ENCODE measurements around the gene ARHGAP42.
"Not testable (repeated sequence)": the region's sequence is repeated elsewhere in the genome, so short reads cannot be mapped to it uniquely, and the experiment has no call there.

Gene ARHGAP42

DNA sequence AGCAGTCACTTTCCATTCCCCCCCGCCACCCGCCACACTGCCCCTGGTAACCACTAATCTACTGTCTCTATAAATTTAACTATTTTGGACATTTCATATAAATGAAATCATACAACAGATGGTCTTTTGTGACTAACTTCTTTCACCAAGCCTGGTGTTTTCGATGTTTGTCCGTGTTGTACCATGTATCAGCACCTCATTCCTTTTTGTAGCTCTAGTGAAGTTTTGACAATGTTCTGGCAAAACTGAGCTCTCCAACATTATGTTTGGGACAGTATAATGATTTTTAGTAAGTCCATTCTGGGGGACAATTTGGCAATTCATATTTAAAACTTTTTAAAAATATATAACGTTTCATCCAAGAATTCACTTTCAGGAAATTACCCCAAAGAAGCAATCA, 45.6 kb upstream of the ARHGAP42 start:
- TF ChIP-seq, protein P1, sequence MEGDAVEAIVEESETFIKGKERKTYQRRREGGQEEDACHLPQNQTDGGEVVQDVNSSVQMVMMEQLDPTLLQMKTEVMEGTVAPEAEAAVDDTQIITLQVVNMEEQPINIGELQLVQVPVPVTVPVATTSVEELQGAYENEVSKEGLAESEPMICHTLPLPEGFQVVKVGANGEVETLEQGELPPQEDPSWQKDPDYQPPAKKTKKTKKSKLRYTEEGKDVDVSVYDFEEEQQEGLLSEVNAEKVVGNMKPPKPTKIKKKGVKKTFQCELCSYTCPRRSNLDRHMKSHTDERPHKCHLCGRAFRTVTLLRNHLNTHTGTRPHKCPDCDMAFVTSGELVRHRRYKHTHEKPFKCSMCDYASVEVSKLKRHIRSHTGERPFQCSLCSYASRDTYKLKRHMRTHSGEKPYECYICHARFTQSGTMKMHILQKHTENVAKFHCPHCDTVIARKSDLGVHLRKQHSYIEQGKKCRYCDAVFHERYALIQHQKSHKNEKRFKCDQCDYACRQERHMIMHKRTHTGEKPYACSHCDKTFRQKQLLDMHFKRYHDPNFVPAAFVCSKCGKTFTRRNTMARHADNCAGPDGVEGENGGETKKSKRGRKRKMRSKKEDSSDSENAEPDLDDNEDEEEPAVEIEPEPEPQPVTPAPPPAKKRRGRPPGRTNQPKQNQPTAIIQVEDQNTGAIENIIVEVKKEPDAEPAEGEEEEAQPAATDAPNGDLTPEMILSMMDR (IDR thresholded peaks at IDR 0.05; ENCODE audit: control insufficient read depth, insufficient read depth, low read depth, low read length, missing control alignments) = no peak
- DNase-seq (ENCODE audit: low read depth) = no peak

GRCh38 chr11:100646545-100646944, 40.5 kb upstream of the ARHGAP42 start:
- TF ChIP-seq, protein P1 (IDR thresholded peaks at IDR 0.05; ENCODE audit: control insufficient read depth, insufficient read depth, low read depth, low read length, missing control alignments) = no peak
- no peak for DNase-seq (ENCODE audit: low read depth)
- no peak overlapping the region for H3K4me3 ChIP-seq (ENCODE audit: control insufficient read depth, low read depth, low read length)

More for the DNA sequence above, 45.6 kb upstream of the ARHGAP42 start:
- H3K4me3 ChIP-seq (ENCODE audit: control insufficient read depth, low read depth, low read length) = no peak overlapping the region

DNA sequence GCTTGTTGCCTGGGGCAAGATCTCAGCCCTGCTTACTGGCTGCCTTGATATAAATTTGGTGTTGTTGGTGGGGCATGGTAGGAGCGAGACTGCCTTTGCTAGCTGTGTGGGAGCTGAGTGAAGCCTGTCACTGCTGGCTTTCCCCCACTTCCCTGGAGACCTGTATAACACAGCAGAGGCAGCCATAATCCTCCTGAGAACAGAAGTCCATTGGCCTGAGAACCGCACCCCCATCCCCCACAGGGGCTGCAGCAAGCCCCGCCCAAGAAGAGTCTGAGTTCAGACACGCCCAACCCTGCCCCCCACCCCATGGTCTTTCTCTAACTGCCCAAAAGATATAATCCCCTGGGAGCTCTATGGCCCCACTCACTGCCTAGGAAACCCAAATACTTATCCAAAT, 39.2 kb upstream of the ARHGAP42 start:
- no peak overlapping the region for H3K4me3 ChIP-seq (ENCODE audit: control insufficient read depth, low read depth, low read length)
- TF ChIP-seq, protein P1 (IDR thresholded peaks at IDR 0.05; ENCODE audit: control insufficient read depth, insufficient read depth, low read depth, low read length, missing control alignments) = no peak
- no peak for DNase-seq (ENCODE audit: low read depth)

DNA sequence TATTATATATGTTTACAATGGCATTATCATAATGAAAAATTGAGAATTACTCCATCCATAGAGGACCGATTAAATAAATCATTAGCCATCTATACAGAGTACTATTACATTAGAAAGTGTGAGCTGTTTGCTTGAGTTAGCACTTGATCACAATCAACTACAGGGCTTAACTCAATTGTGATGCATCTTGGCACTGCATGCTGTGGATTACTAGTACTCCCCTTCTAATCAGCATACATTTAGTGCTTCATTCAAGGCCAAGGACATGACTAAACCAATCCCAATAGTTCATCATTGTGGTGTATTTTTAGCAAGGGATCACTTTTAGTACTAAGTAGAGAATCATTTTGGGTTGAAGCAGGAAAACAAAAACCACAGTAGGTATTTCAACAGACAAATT, 23.5 kb upstream of the ARHGAP42 start:
- H3K4me3 ChIP-seq (ENCODE audit: control insufficient read depth, low read depth, low read length) = no peak overlapping the region
- no peak for DNase-seq (ENCODE audit: low read depth)
- TF ChIP-seq, protein P1 (IDR thresholded peaks at IDR 0.05; ENCODE audit: control insufficient read depth, insufficient read depth, low read depth, low read length, missing control alignments) = no peak

DNA sequence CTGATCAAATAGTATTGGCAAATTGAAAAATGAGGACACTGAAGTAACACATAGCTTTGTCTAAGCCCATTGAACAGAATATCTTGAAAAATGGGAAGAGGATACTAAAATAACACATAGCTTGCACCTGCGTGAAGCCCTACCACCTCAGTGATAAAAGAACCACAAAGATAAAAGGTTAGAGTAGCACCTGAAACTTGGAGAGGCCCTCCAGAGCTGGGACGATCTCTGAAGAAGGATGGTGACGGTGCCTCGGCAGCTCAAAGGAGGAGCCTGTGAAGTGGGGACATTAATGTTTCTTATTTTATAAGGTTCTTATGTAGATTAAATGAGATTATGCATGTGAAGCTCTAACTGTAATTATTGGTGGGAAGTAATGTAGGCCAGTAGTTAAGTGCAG, 23.1 kb upstream of the ARHGAP42 start:
- no peak overlapping the region for H3K4me3 ChIP-seq (ENCODE audit: control insufficient read depth, low read depth, low read length)
- DNase-seq (ENCODE audit: low read depth) = no peak
- TF ChIP-seq, protein P1 (IDR thresholded peaks at IDR 0.05; ENCODE audit: control insufficient read depth, insufficient read depth, low read depth, low read length, missing control alignments) = no peak

- not testable (repeated sequence) for H3K4me3 ChIP-seq (ENCODE audit: control insufficient read depth, low read depth, low read length); DNase-seq (ENCODE audit: low read depth)
These were observed 20.3 kb upstream of the ARHGAP42 start for GRCh38 chr11:100666816-100667215.

- no peak for DNase-seq (ENCODE audit: low read depth)
- TF ChIP-seq, protein P1 (IDR thresholded peaks at IDR 0.05; ENCODE audit: control insufficient read depth, insufficient read depth, low read depth, low read length, missing control alignments) = no peak
- H3K4me3 ChIP-seq (ENCODE audit: control insufficient read depth, low read depth, low read length) = no peak overlapping the region
These were observed 19.6 kb upstream of the ARHGAP42 start for GRCh38 chr11:100667449-100667848.
